ENCODE results near the gene RBM4B. TPM values are rescaled to one million over a fixed set of nuclear protein-coding genes. Genes with fewer than 3 reads are reported as not detected.
A peak's percentile ranks its signal among the peaks of the same experiment; 100 is the strongest.
"Not testable (repeated sequence)": the region's sequence is repeated elsewhere in the genome, so short reads cannot be mapped to it uniquely, and the experiment has no call there.

The RBM4B gene
- total and polyA plus RNA-seq, 3 donors from 2014 or later = 35.0 to 35.7 (median 35.2) TPM

- H3K27ac ChIP-seq = no peak overlapping the region
- H3K4me3 ChIP-seq = no peak overlapping the region
- no peaks in the 10 kb centered on the region for H3K27me3 ChIP-seq
- H3K36me3 ChIP-seq (ENCODE audit: low read depth, missing control alignments) = no peaks in the 10 kb centered on the region
- no peak for DNase-seq
- intact Hi-C loops (cut with DNase I; ENCODE audit: low total_unique reads) = no loop called here
- no peak for TF ChIP-seq CTCF (IDR thresholded peaks at IDR 0.05)
- TF ChIP-seq POLR2A (IDR thresholded peaks at IDR 0.05) = no peak
- no peaks in the 10 kb centered on the region for H3K9me3 ChIP-seq
- H3K4me1 ChIP-seq = peaks cover 60% of the 10 kb centered on the region
- 76 to 83% methylated on average over 8 to 24 of the region's 24 CpGs for WGBS, 2 donors
These were observed 33.8 kb downstream of the RBM4B start for GRCh38 chr11:66643745-66644437.

- intact Hi-C loops (cut with DNase I; ENCODE audit: low total_unique reads) = no loop called here
- WGBS, 2 donors = 31 to 44% methylated on average over 3 of the region's 3 CpGs
- no peak overlapping the region for H3K27ac ChIP-seq
- TF ChIP-seq CTCF (IDR thresholded peaks at IDR 0.05) (no peak), POLR2A (IDR thresholded peaks at IDR 0.05) (no peak)
- no peak for DNase-seq
- no peak overlapping the region for H3K4me3 ChIP-seq
- H3K9me3 ChIP-seq = no peaks in the 10 kb centered on the region
- H3K36me3 ChIP-seq (ENCODE audit: low read depth, missing control alignments) = no peaks in the 10 kb centered on the region
- peaks cover 70% of the 10 kb centered on the region for H3K4me1 ChIP-seq
- no peaks in the 10 kb centered on the region for H3K27me3 ChIP-seq
These were observed 35.9 kb downstream of the RBM4B start for GRCh38 chr11:66641834-66642233.

GRCh38 chr11:66639814-66640340, 37.8 kb downstream of the RBM4B start:
- not testable (repeated sequence) for DNase-seq; H3K9me3 ChIP-seq; H3K27ac ChIP-seq; H3K27me3 ChIP-seq; H3K36me3 ChIP-seq (ENCODE audit: low read depth, missing control alignments)
- Histone ChIP-seq H3K4me1 (peaks cover 57% of the 10 kb centered on the region), H3K4me3 (peak overlapping the region in 1 of 2 donors; percentile 82)
- 20 to 25% methylated on average over 10 of the region's 10 CpGs for WGBS, 2 donors
- intact Hi-C loops (cut with DNase I; ENCODE audit: low total_unique reads) = loop anchor here (5.0 kb wide), 1 partner anchor 37 kb away; the partner anchor contains the start of gene RBM4B

- Histone ChIP-seq H3K36me3 (ENCODE audit: low read depth, missing control alignments) (no peaks in the 10 kb centered on the region), H3K27me3 (no peaks in the 10 kb centered on the region), H3K9me3 (no peaks in the 10 kb centered on the region), H3K4me1 (peaks cover 52% of the 10 kb centered on the region), H3K4me3 (peak overlapping the region; percentile 82 to 95), H3K27ac (peak overlapping the region; percentile 96 to 97)
- intact Hi-C loops (cut with DNase I; ENCODE audit: low total_unique reads) = loop anchor here (5.0 kb wide), 1 partner anchor 38 kb away; the partner anchor contains the start of gene RBM4B
- peak in 1 of 3 experiments; percentile 17 for TF ChIP-seq CTCF (IDR thresholded peaks at IDR 0.05)
- TF ChIP-seq POLR2A (IDR thresholded peaks at IDR 0.05) = no peak
- peak; percentile 58 for DNase-seq
- 1 to 3% methylated on average over 27 of the region's 27 CpGs for WGBS, 2 donors
These were observed 38.4 kb downstream of the RBM4B start for GRCh38 chr11:66639066-66639813.

Measured in testis (tissue), 3 donors.